WTC11 (cell line): ENCODE measurements around the gene FLYWCH2. TPM values are rescaled to one million over a fixed set of nuclear protein-coding genes. Genes with fewer than 3 reads are reported as not detected.

Experiments used
- ATAC-seq: fragments of 200-7000 bp; cut with Tn5 transposase; 2 replicates; pipeline ENCODE4 v1.10.0; 2021; ENCODE audit warnings: mild to moderate bottlenecking, moderate library complexity
- CTCF ChIA-PET: fragments of 300-600 bp; sonication (Branson Sonifier 250); formaldehyde crosslinking; loops from one replicate; lab custom pipeline; 2021; ENCODE audit warnings: antibody characterized with exemption; lab: Charles Lee
- POLR2A ChIA-PET: fragments of 350-600 bp; sonication (Branson Sonifier 250); formaldehyde crosslinking; loops from one replicate; lab custom pipeline; 2021; ENCODE audit warnings: antibody characterized with exemption; lab: Charles Lee
- DNase-seq: peaks from one replicate; pipeline ENCODE4 v3.0.0; 2021; ENCODE audit warnings: low spot score
- H3K27ac Mint-ChIP-seq: 2 replicates; pipeline ENCODE4 v1.8.0; 2021; ENCODE audit warnings: mixed read lengths
- H3K27me3 Mint-ChIP-seq: 2 replicates; pipeline ENCODE4 v1.8.0; 2021; ENCODE audit warnings: low read depth, mild to moderate bottlenecking, moderate library complexity, mixed read lengths
- H3K36me3 Mint-ChIP-seq: 2 replicates; pipeline ENCODE4 v1.8.0; 2021; ENCODE audit warnings: mixed read lengths
- H3K4me1 Mint-ChIP-seq: 2 replicates; pipeline ENCODE4 v1.8.0; 2022; ENCODE audit warnings: mixed read lengths
- H3K4me3 Mint-ChIP-seq: 2 replicates; pipeline ENCODE4 v1.8.0; 2021; ENCODE audit warnings: mild to moderate bottlenecking, moderate library complexity, mixed read lengths
- H3K9me3 Mint-ChIP-seq: 2 replicates; pipeline ENCODE4 v1.8.0; 2021; ENCODE audit warnings: mixed read lengths
- ARID4B ChIP-seq: sonication (generic); formaldehyde crosslinking; IDR thresholded peaks from 2 replicates; pipeline ENCODE4 v1.8.0; 2023; ENCODE audit warnings: missing genetic modification reagents, mild to moderate bottlenecking, borderline replicate concordance
- ATF2 ChIP-seq: sonication (generic); formaldehyde crosslinking; IDR thresholded peaks from 2 replicates; pipeline ENCODE4 v1.8.1; 2022; ENCODE audit warnings: low read depth, missing genetic modification reagents, borderline replicate concordance
- CDX4 ChIP-seq: fragments of 250-450 bp; sonication (Bioruptor Pico); IDR thresholded peaks from 2 replicates; pipeline ENCODE4 v1.9.0; 2021; ENCODE audit warnings: moderate library complexity, mild to moderate bottlenecking, inconsistent platforms, borderline replicate concordance
- ERG ChIP-seq: fragments of 250-450 bp; sonication (Bioruptor Pico); IDR thresholded peaks from 2 replicates; pipeline ENCODE4 v1.8.0; 2021; ENCODE audit warnings: mild to moderate bottlenecking
- ESRRA ChIP-seq: sonication (generic); formaldehyde crosslinking; IDR thresholded peaks from 2 replicates; pipeline ENCODE4 v1.8.1; 2022; ENCODE audit warnings: mild to moderate bottlenecking, missing genetic modification reagents, borderline replicate concordance
- FOXJ3 ChIP-seq: sonication (generic); formaldehyde crosslinking; IDR thresholded peaks from 2 replicates; pipeline ENCODE4 v1.9.0; 2021; ENCODE audit warnings: missing genetic modification reagents, mild to moderate bottlenecking, borderline replicate concordance
- GABPB1 ChIP-seq: sonication (generic); formaldehyde crosslinking; IDR thresholded peaks from 2 replicates; pipeline ENCODE4 v1.8.1; 2023; ENCODE audit warnings: mild to moderate bottlenecking, missing genetic modification reagents
- KAT7 ChIP-seq: sonication (generic); formaldehyde crosslinking; IDR thresholded peaks from 2 replicates; pipeline ENCODE4 v1.8.1; 2023; ENCODE audit warnings: missing genetic modification reagents, mild to moderate bottlenecking, borderline replicate concordance
- MXD4 ChIP-seq: fragments of 250-450 bp; sonication (Bioruptor Pico); IDR thresholded peaks from 2 replicates; pipeline ENCODE4 v1.8.0; 2021; ENCODE audit warnings: mild to moderate bottlenecking, moderate library complexity, borderline replicate concordance
- NR1H2 ChIP-seq: sonication (generic); formaldehyde crosslinking; IDR thresholded peaks from 2 replicates; pipeline ENCODE4 v1.9.0; 2021; ENCODE audit warnings: mild to moderate bottlenecking, moderate library complexity, missing genetic modification reagents
- PREB ChIP-seq: sonication (generic); formaldehyde crosslinking; IDR thresholded peaks from 2 replicates; pipeline ENCODE4 v1.8.1; 2022; ENCODE audit warnings: mild to moderate bottlenecking, missing genetic modification reagents, moderate library complexity, borderline replicate concordance
- TCF7 ChIP-seq: sonication (generic); formaldehyde crosslinking; IDR thresholded peaks from 2 replicates; pipeline ENCODE4 v1.8.0; 2022; ENCODE audit warnings: mild to moderate bottlenecking, low read depth, missing genetic modification reagents, moderate library complexity
- ZBTB43 ChIP-seq: sonication (generic); formaldehyde crosslinking; IDR thresholded peaks from 2 replicates; pipeline ENCODE4 v1.8.1; 2023; ENCODE audit warnings: mild to moderate bottlenecking, missing genetic modification reagents
- ZNF416 ChIP-seq: fragments of 250-450 bp; sonication (Bioruptor Pico); IDR thresholded peaks from 2 replicates; pipeline ENCODE4 v1.9.0; 2021; ENCODE audit warnings: mild to moderate bottlenecking, inconsistent platforms
- ZNF423 ChIP-seq: fragments of 250-450 bp; sonication (Bioruptor Pico); IDR thresholded peaks from 2 replicates; pipeline ENCODE4 v2.1.2; 2022; ENCODE audit warnings: mild to moderate bottlenecking, moderate library complexity
- ZSCAN18 ChIP-seq: fragments of 250-450 bp; sonication (Bioruptor Pico); IDR thresholded peaks from 2 replicates; pipeline ENCODE4 v2.1.2; 2022; ENCODE audit warnings: mild to moderate bottlenecking, moderate library complexity
- total RNA-seq: library from RNA; stranded (reverse); gene quantifications from 3 replicates; pipeline ENCODE4 v1.2.3, GENCODE V29; 2021

Gene FLYWCH2
- total RNA-seq, 1 experiment from 2014 or later, result 20.7 TPM

GRCh38 chr16:2914233-2914632, 31.2 kb downstream of the FLYWCH2 start:
- ChIA-PET POLR2A (interaction anchor here (0.7 kb wide), 1 partner anchor 26 kb away, joined by 7 read pairs; no protein-coding TSS in a partner anchor), CTCF (interaction anchor here (0.9 to 1.3 kb wide), 2 partner anchors 8 to 13 kb away, joined by 4 to 6 read pairs; no protein-coding TSS in a partner anchor)
- DNase-seq, result no peak
- TF ChIP-seq TCF7 (CRISPR knock-in tag) (no peak), ZNF416 (CRISPR knock-in tag) (no peak), GABPB1 (no peak), PREB (CRISPR knock-in tag) (no peak), ZNF423 (CRISPR knock-in tag) (no peak), MXD4 (CRISPR knock-in tag) (no peak), CDX4 (CRISPR knock-in tag) (no peak), KAT7 (CRISPR knock-in tag) (no peak), ERG (no peak), ARID4B (no peak), ESRRA (no peak), ZSCAN18 (CRISPR knock-in tag) (no peak)
- Mint-ChIP-seq H3K36me3 (peaks cover 4% of the 10 kb centered on the region; the same call in 1 of the 2 replicates), H3K27me3 (peaks cover 29% of the 10 kb centered on the region), H3K27ac (peak overlapping the region; percentile 57; the same call in 1 of the 2 replicates), H3K9me3 (no peaks in the 10 kb centered on the region), H3K4me3 (no peak overlapping the region; the same call in 1 of the 2 replicates), H3K4me1 (peaks cover 11% of the 10 kb centered on the region)
- no peak for ATAC-seq

GRCh38 chr16:2915196-2915929, 32.3 kb downstream of the FLYWCH2 start:
- TF ChIP-seq ZBTB43 (CRISPR knock-in tag), result no peak
- no peak for TF ChIP-seq ATF2 (CRISPR knock-in tag)
- TF ChIP-seq FOXJ3 (CRISPR knock-in tag), result no peak
- no peak for TF ChIP-seq NR1H2
- Mint-ChIP-seq H3K4me1 (peaks cover 11% of the 10 kb centered on the region), H3K4me3 (no peak overlapping the region), H3K27me3 (peaks cover 23% of the 10 kb centered on the region), H3K27ac (peak overlapping the region; percentile 57; the same call in 1 of the 2 replicates), H3K36me3 (peaks cover 4% of the 10 kb centered on the region; the same call in 1 of the 2 replicates), H3K9me3 (no peaks in the 10 kb centered on the region)
- CTCF ChIA-PET, result interaction anchor here (0.9 kb wide), 1 partner anchor 12 kb away, joined by 6 read pairs; no protein-coding TSS in a partner anchor
- POLR2A ChIA-PET, result no interaction called here
- ATAC-seq (no peak), DNase-seq (no peak)
